Measurements from ENCODE around the gene PCA3.

DNA sequence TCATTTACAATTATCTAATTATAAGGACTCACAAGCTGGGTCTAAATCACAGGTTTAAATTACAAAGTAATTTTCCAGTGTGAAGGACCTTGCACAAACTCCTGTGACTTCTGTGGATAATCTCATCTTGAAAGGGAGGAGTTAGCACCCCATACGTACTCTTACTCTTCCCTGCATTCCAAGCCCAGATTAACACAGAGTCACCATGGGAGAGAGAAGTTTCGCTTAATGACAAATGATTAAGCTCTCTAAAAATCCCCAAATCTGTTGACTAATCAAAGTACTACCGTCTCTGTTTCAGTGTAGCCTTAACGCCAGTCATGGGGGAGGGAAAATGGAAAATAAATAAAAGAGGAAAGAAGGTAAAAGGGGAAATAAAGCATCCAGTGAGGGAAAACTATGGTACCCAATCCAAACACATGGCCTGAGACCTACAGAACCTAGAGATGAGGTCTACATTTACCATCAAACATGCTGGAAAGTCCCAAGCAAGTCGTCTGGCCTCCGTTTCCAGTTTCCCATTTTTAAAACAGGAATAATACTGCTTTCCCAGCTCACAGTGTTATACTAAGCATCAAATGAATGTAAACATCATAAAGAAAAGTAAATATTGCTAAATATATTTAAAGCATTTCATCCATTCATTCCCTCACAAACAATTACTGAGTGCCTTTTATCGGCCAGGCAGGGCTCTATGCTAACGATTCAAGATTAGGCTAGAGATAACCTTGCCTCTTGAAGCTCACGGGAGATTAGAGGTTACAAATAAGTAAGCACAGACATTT is 63.2 kb downstream of the PCA3 start:
- TF ChIP-seq, protein P1, sequence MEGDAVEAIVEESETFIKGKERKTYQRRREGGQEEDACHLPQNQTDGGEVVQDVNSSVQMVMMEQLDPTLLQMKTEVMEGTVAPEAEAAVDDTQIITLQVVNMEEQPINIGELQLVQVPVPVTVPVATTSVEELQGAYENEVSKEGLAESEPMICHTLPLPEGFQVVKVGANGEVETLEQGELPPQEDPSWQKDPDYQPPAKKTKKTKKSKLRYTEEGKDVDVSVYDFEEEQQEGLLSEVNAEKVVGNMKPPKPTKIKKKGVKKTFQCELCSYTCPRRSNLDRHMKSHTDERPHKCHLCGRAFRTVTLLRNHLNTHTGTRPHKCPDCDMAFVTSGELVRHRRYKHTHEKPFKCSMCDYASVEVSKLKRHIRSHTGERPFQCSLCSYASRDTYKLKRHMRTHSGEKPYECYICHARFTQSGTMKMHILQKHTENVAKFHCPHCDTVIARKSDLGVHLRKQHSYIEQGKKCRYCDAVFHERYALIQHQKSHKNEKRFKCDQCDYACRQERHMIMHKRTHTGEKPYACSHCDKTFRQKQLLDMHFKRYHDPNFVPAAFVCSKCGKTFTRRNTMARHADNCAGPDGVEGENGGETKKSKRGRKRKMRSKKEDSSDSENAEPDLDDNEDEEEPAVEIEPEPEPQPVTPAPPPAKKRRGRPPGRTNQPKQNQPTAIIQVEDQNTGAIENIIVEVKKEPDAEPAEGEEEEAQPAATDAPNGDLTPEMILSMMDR (IDR thresholded peaks at IDR 0.05) = no peak
- TF ChIP-seq EZH2 (IDR thresholded peaks at IDR 0.05; ENCODE audit: borderline replicate concordance, insufficient read depth, low read depth, low read length, poor library complexity, severe bottlenecking) = no peak

Data from B cell (primary cell).